Gastroesophageal sphincter (tissue), 3 donors: ENCODE measurements around the gene TREH.

ENCODE experiments used
- POLR2A ChIP-seq, 2 donors: fragments of 450-650 bp; IDR thresholded peaks; one replicate each; pipeline ENCODE4 v1.6.1; 2017; ENCODE audit warnings: antibody characterized with exemption in 2 of 2, mild to moderate bottlenecking in 2 of 2, moderate library complexity in 1 of 2
- POLR2AphosphoS5 ChIP-seq: sonication (generic); formaldehyde crosslinking; IDR thresholded peaks from one replicate; pipeline ENCODE4 v1.6.1; 2017; ENCODE audit warnings: antibody characterized with exemption
- TF ChIP-seq, protein P1 (sequence below), 4 experiments: fragments of 200-600 bp in 2 of 4; fragments of 450-650 bp in 2 of 4; sonication (generic) in 1 of 4; IDR thresholded peaks; one replicate each; pipeline ENCODE4 v1.5.1; 2017 to 2019; ENCODE audit warnings: antibody characterized with exemption in 4 of 4, mild to moderate bottlenecking in 2 of 4, moderate library complexity in 2 of 4

DNA sequence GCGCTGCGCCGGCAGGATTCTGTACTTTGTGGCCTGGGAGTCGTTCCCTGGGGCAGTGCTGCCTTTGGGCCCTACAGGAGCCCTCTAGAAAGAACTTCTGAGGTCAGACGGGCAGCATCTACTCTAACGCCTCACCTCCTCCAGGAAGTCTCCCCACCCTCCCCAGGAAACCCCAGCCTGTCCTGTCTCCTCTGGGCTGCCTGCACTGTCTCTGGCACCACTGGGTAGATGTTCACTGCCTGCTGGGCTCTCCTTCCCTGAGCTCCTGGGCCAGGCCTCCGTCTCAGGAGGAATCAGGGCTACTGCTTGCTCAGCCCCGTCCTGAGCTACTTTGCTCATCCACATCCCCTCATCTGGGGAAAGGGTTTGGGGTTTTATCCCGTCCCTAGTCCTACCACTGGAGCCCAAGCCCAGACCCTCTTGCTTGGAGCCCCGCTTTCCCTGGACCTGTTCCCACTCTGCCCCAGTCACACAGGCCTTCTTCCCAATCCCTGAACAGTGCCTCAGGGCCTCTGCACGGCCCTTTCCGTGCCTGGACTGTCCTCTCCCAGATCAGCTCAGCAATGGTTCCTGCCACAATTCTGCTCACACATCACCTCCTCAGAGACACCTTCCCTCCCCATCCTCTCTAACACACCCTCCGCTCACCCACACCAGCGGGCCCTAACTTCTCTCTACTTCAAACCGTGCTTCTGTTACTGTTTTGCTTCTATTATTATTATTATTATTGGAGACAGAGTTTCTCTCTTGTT, 11.3 kb upstream of the TREH start:
- TF ChIP-seq, protein P1, sequence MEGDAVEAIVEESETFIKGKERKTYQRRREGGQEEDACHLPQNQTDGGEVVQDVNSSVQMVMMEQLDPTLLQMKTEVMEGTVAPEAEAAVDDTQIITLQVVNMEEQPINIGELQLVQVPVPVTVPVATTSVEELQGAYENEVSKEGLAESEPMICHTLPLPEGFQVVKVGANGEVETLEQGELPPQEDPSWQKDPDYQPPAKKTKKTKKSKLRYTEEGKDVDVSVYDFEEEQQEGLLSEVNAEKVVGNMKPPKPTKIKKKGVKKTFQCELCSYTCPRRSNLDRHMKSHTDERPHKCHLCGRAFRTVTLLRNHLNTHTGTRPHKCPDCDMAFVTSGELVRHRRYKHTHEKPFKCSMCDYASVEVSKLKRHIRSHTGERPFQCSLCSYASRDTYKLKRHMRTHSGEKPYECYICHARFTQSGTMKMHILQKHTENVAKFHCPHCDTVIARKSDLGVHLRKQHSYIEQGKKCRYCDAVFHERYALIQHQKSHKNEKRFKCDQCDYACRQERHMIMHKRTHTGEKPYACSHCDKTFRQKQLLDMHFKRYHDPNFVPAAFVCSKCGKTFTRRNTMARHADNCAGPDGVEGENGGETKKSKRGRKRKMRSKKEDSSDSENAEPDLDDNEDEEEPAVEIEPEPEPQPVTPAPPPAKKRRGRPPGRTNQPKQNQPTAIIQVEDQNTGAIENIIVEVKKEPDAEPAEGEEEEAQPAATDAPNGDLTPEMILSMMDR (IDR thresholded peaks at IDR 0.05): no peak
- no peak for TF ChIP-seq POLR2A (IDR thresholded peaks at IDR 0.05)
- TF ChIP-seq POLR2AphosphoS5: no peak
